ENCODE data around the gene TCIRG1. TPM values are rescaled to one million over a fixed set of nuclear protein-coding genes. Genes with fewer than 3 reads are reported as not detected.

TCIRG1 gene
- total RNA-seq, 2 experiments from 2014 or later: 199 to 201 TPM

- H4K20me1 ChIP-seq (ENCODE audit: insufficient read depth, low read length): no peaks in the 10 kb centered on the region
- BruUV-seq (replicated peaks): no TSS peak
- H2AFZ ChIP-seq (ENCODE audit: low read length): no peak overlapping the region
- H3K36me3 ChIP-seq (ENCODE audit: insufficient read depth, low read length): peaks cover 86% of the 10 kb centered on the region
- no peak overlapping the region for H3K27ac ChIP-seq (ENCODE audit: low read depth, low read length, poor library complexity, severe bottlenecking)
- ChIA-PET CTCF (ENCODE audit: unreplicated experiment) (no interaction called here), POLR2A (interaction anchor here (0.7 kb wide), 2 partner anchors 14 to 449 kb away, joined by 3 to 5 read pairs; no protein-coding TSS in a partner anchor)
- TF ChIP-seq EZH2phosphoT487 (IDR thresholded peaks at IDR 0.05; ENCODE audit: borderline replicate concordance, low read depth, low read length): no peak
- no peak for TF ChIP-seq CTCF (conservative IDR thresholded peaks at IDR 0.05; ENCODE audit: low read length)
- DNase-seq (ENCODE audit: low spot score): no peak
- H3K79me2 ChIP-seq (ENCODE audit: insufficient read depth, low read depth, low read length): no peaks in the 10 kb centered on the region
- intact Hi-C loops (cut with micrococcal nuclease; ENCODE audit: unreplicated experiment): no loop called here
- no peaks in the 10 kb centered on the region for H3K9me3 ChIP-seq (ENCODE audit: low read length)
- no peak overlapping the region for H3K4me3 ChIP-seq (ENCODE audit: low read depth, low read length, poor library complexity, severe bottlenecking)
- no peaks in the 10 kb centered on the region for H3K9me2 ChIP-seq (ENCODE audit: insufficient read depth, low read length)
- H3K4me1 ChIP-seq (ENCODE audit: insufficient read depth, low read length, poor library complexity, severe bottlenecking): no peaks in the 10 kb centered on the region
- no peak overlapping the region for H3K4me2 ChIP-seq (ENCODE audit: low read length)
Measured at GRCh38 chr11:68064926-68065325, 26.1 kb downstream of the TCIRG1 start.

- Histone ChIP-seq H3K4me1 (ENCODE audit: insufficient read depth, low read length, poor library complexity, severe bottlenecking) (no peaks in the 10 kb centered on the region), H3K27ac (ENCODE audit: low read depth, low read length, poor library complexity, severe bottlenecking) (no peak overlapping the region), H3K9me2 (ENCODE audit: insufficient read depth, low read length) (no peaks in the 10 kb centered on the region), H3K36me3 (ENCODE audit: insufficient read depth, low read length) (peaks cover 89% of the 10 kb centered on the region), H2AFZ (ENCODE audit: low read length) (no peak overlapping the region), H3K79me2 (ENCODE audit: insufficient read depth, low read depth, low read length) (no peaks in the 10 kb centered on the region), H3K4me2 (ENCODE audit: low read length) (no peak overlapping the region), H3K9me3 (ENCODE audit: low read length) (no peaks in the 10 kb centered on the region), H3K4me3 (ENCODE audit: low read depth, low read length, poor library complexity, severe bottlenecking) (no peak overlapping the region), H4K20me1 (ENCODE audit: insufficient read depth, low read length) (no peaks in the 10 kb centered on the region)
- intact Hi-C loops (cut with micrococcal nuclease; ENCODE audit: unreplicated experiment): no loop called here
- no TSS peak for BruUV-seq (replicated peaks)
- TF ChIP-seq CTCF (conservative IDR thresholded peaks at IDR 0.05; ENCODE audit: low read length): no peak
- CTCF ChIA-PET (ENCODE audit: unreplicated experiment): no interaction called here
- no peak for DNase-seq (ENCODE audit: low spot score)
- POLR2A ChIA-PET: no interaction called here
Measured at GRCh38 chr11:68065841-68066240, 27.0 kb downstream of the TCIRG1 start.

GRCh38 chr11:68066742-68067141, 27.9 kb downstream of the TCIRG1 start:
- intact Hi-C loops (cut with micrococcal nuclease; ENCODE audit: unreplicated experiment): no loop called here
- no peaks in the 10 kb centered on the region for H4K20me1 ChIP-seq (ENCODE audit: insufficient read depth, low read length)
- CTCF ChIA-PET (ENCODE audit: unreplicated experiment): no interaction called here

More at GRCh38 chr11:68066742-68067141, 27.9 kb downstream of the TCIRG1 start:
- Histone ChIP-seq H3K36me3 (ENCODE audit: insufficient read depth, low read length) (peaks cover 91% of the 10 kb centered on the region), H3K9me2 (ENCODE audit: insufficient read depth, low read length) (no peaks in the 10 kb centered on the region), H2AFZ (ENCODE audit: low read length) (no peak overlapping the region), H3K4me3 (ENCODE audit: low read depth, low read length, poor library complexity, severe bottlenecking) (no peak overlapping the region), H3K27ac (ENCODE audit: low read depth, low read length, poor library complexity, severe bottlenecking) (no peak overlapping the region), H3K4me1 (ENCODE audit: insufficient read depth, low read length, poor library complexity, severe bottlenecking) (no peaks in the 10 kb centered on the region), H3K79me2 (ENCODE audit: insufficient read depth, low read depth, low read length) (no peaks in the 10 kb centered on the region), H3K4me2 (ENCODE audit: low read length) (no peak overlapping the region), H3K9me3 (ENCODE audit: low read length) (no peaks in the 10 kb centered on the region)
- BruUV-seq (replicated peaks): no TSS peak
- DNase-seq (ENCODE audit: low spot score): no peak
- POLR2A ChIA-PET: interaction anchor here (0.6 kb wide), 1 partner anchor 11 kb away, joined by 3 read pairs; no protein-coding TSS in a partner anchor
- TF ChIP-seq EZH2phosphoT487 (IDR thresholded peaks at IDR 0.05; ENCODE audit: borderline replicate concordance, low read depth, low read length) (no peak), CTCF (conservative IDR thresholded peaks at IDR 0.05; ENCODE audit: low read length) (no peak)

All from OCI-LY7 (cell line).